ENCODE data around the gene TUBGCP4.

DNA sequence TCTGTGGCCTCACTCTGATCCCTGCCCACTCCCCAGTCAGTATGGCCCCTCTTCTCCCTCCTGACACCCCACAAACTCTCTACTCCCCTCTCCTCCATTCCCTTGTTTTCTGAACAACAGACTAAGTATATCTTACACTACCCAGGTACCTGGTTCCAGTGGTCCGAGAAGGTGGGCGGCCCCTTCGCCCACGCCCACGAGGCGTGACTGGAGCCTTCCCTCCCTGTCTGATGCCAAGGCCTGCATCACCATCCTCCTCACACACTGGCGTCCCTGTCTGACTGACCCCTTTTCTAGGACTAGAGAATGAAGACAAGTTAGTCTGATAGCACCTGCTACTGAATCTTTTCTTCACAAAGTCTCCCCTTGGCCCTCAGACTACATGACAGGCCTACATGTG lies 50.0 kb downstream of the TUBGCP4 start:
- TF ChIP-seq POLR2A (IDR thresholded peaks at IDR 0.05), result no peak
- TF ChIP-seq, protein P1, sequence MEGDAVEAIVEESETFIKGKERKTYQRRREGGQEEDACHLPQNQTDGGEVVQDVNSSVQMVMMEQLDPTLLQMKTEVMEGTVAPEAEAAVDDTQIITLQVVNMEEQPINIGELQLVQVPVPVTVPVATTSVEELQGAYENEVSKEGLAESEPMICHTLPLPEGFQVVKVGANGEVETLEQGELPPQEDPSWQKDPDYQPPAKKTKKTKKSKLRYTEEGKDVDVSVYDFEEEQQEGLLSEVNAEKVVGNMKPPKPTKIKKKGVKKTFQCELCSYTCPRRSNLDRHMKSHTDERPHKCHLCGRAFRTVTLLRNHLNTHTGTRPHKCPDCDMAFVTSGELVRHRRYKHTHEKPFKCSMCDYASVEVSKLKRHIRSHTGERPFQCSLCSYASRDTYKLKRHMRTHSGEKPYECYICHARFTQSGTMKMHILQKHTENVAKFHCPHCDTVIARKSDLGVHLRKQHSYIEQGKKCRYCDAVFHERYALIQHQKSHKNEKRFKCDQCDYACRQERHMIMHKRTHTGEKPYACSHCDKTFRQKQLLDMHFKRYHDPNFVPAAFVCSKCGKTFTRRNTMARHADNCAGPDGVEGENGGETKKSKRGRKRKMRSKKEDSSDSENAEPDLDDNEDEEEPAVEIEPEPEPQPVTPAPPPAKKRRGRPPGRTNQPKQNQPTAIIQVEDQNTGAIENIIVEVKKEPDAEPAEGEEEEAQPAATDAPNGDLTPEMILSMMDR (IDR thresholded peaks at IDR 0.05), result no peak

Data from lower leg skin (tissue), 3 donors.